ENCODE measurements around the gene NAB1. TPM values are rescaled to one million over a fixed set of nuclear protein-coding genes. Genes with fewer than 3 reads are reported as not detected.

The NAB1 gene, protein sequence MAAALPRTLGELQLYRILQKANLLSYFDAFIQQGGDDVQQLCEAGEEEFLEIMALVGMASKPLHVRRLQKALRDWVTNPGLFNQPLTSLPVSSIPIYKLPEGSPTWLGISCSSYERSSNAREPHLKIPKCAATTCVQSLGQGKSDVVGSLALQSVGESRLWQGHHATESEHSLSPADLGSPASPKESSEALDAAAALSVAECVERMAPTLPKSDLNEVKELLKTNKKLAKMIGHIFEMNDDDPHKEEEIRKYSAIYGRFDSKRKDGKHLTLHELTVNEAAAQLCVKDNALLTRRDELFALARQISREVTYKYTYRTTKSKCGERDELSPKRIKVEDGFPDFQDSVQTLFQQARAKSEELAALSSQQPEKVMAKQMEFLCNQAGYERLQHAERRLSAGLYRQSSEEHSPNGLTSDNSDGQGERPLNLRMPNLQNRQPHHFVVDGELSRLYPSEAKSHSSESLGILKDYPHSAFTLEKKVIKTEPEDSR
- total RNA-seq = 25.8 and 49.3 TPM in 2 replicates

GRCh38 chr2:190649035-190649797 lies at the start of gene NAB1:
NAB1 (plus strand) TSS chr2:190649083; CDS start chr2:190659177, 10,094 bp downstream.

Other genes starting within 250 kb of the NAB1 start
- 8.3 and 15.3 TPM in 2 replicates for gene MFSD6, start 240.7 kb upstream of the NAB1 start, total RNA-seq
- 3.0 and 6.9 TPM in 2 replicates for gene NEMP2, start 114.4 kb upstream of the NAB1 start, total RNA-seq
- 41.6 and 51.2 TPM in 2 replicates for gene GLS, start 231.7 kb downstream of the NAB1 start, total RNA-seq

Measured in epithelial cell of alveolus of lung (primary cell).